GM19351 (cell line): ENCODE results near the gene BBX.
A peak's percentile ranks its signal among the peaks of the same experiment; 100 is the strongest.

Source experiments
- ATAC-seq: cut with Tn5 transposase; IDR thresholded peaks from one replicate; pipeline ENCODE4 v1.9.1; 2021; ENCODE audit warnings: mild to moderate bottlenecking, moderate library complexity; ENCODE audit not compliant: unreplicated experiment

The BBX gene

GRCh38 chr3:107644631-107645030 lies 121.9 kb downstream of the BBX start:
- ATAC-seq = no peak

- peak; percentile 83 for ATAC-seq
Observed at GRCh38 chr3:107650788-107651187, 128.0 kb downstream of the BBX start.

GRCh38 chr3:107651782-107652181 lies 129.0 kb downstream of the BBX start:
- peak; percentile 66 for ATAC-seq

GRCh38 chr3:107654218-107654617 lies 131.5 kb downstream of the BBX start:
- ATAC-seq = no peak

GRCh38 chr3:107657971-107658370 lies 135.2 kb downstream of the BBX start:
- ATAC-seq = no peak

- ATAC-seq = no peak
Observed at GRCh38 chr3:107660306-107660976, 137.7 kb downstream of the BBX start.

- peak; percentile 65 for ATAC-seq
Observed at GRCh38 chr3:107661447-107662123, 138.8 kb downstream of the BBX start.

- no peak for ATAC-seq
Observed at GRCh38 chr3:107662124-107662507, 139.4 kb downstream of the BBX start.

GRCh38 chr3:107662586-107662985 lies 139.8 kb downstream of the BBX start:
- no peak for ATAC-seq

- ATAC-seq = no peak
Observed at GRCh38 chr3:107663266-107663665, 140.5 kb downstream of the BBX start.

GRCh38 chr3:107664614-107665013 lies 141.9 kb downstream of the BBX start:
- no peak for ATAC-seq

GRCh38 chr3:107665351-107665750 lies 142.6 kb downstream of the BBX start:
- no peak for ATAC-seq

- ATAC-seq = no peak
Observed at GRCh38 chr3:107666853-107667252, 144.1 kb downstream of the BBX start.

- ATAC-seq = no peak
Observed at GRCh38 chr3:107668416-107668815, 145.7 kb downstream of the BBX start.

- no peak for ATAC-seq
Observed at GRCh38 chr3:107668963-107669362, 146.2 kb downstream of the BBX start.

- ATAC-seq = no peak
Observed at GRCh38 chr3:107669669-107670068, 146.9 kb downstream of the BBX start.

- ATAC-seq = no peak
Observed at GRCh38 chr3:107670986-107671385, 148.2 kb downstream of the BBX start.

- ATAC-seq = no peak
Observed at GRCh38 chr3:107674371-107674770, 151.6 kb downstream of the BBX start.

- peak; percentile 67 for ATAC-seq
Observed at GRCh38 chr3:107675233-107675900, 152.6 kb downstream of the BBX start.

- ATAC-seq = no peak
Observed at GRCh38 chr3:107676469-107677309, 153.9 kb downstream of the BBX start.

- ATAC-seq = no peak
Observed at GRCh38 chr3:107679921-107680320, 157.2 kb downstream of the BBX start.
